ENCODE data around the gene CSPG5. TPM values are rescaled to one million over a fixed set of nuclear protein-coding genes. Genes with fewer than 3 reads are reported as not detected.

The CSPG5 gene
- total and polyA plus RNA-seq, 5 donors from 2014 or later = 0.25 TPM; not detected in 4

- Histone ChIP-seq H3K27ac (ENCODE audit: insufficient read depth, low read length, poor library complexity, severe bottlenecking) (no peak overlapping the region), H3K9me3 (ENCODE audit: control insufficient read depth in 2 of 2, low read length in 2 of 2) (no peaks in the 10 kb centered on the region), H3K27me3 (ENCODE audit: control insufficient read depth, insufficient read depth, low read length) (peaks cover 6% of the 10 kb centered on the region), H3K36me3 (ENCODE audit: control insufficient read depth, insufficient read depth, low read length) (peaks cover 29% of the 10 kb centered on the region), H3K4me3 (ENCODE audit: low read depth, low read length) (no peak overlapping the region), H3K4me1 (ENCODE audit: control insufficient read depth, insufficient read depth, low read length, poor library complexity, severe bottlenecking) (peaks cover 7% of the 10 kb centered on the region)
- peaks cover 24% of the 10 kb centered on the region for H3K36me3 Mint-ChIP-seq
- DNase-seq (no peak), ATAC-seq (ENCODE audit: low read depth in 2 of 2) (no peak)
- no peaks in the 10 kb centered on the region for H3K9me3 Mint-ChIP-seq
- H3K4me1 Mint-ChIP-seq = peaks cover 0 to 3% (median 0%) of the 10 kb centered on the region in 4 donors
- H3K4me3 Mint-ChIP-seq = no peak overlapping the region
- peaks cover 19% of the 10 kb centered on the region for H3K27me3 Mint-ChIP-seq
- H3K27ac Mint-ChIP-seq = peak overlapping the region in 1 of 3 donors; percentile 37
These were observed 4.8 kb upstream of the CSPG5 start for GRCh38 chr3:47583320-47584075.

GRCh38 chr3:47581835-47582234 lies 3.2 kb upstream of the CSPG5 start:
- Histone ChIP-seq H3K4me1 (ENCODE audit: control insufficient read depth, insufficient read depth, low read length, poor library complexity, severe bottlenecking) (peaks cover 14% of the 10 kb centered on the region), H3K27me3 (ENCODE audit: control insufficient read depth, insufficient read depth, low read length) (peaks cover 9% of the 10 kb centered on the region), H3K4me3 (ENCODE audit: low read depth, low read length) (no peak overlapping the region), H3K27ac (ENCODE audit: insufficient read depth, low read length, poor library complexity, severe bottlenecking) (no peak overlapping the region), H3K36me3 (ENCODE audit: control insufficient read depth, insufficient read depth, low read length) (peaks cover 13% of the 10 kb centered on the region), H3K9me3 (ENCODE audit: control insufficient read depth in 2 of 2, low read length in 2 of 2) (no peaks in the 10 kb centered on the region)
- peaks cover 0 to 3% (median 0%) of the 10 kb centered on the region in 4 donors for H3K4me1 Mint-ChIP-seq
- peak overlapping the region in 1 of 4 donors; percentile 22 for H3K4me3 Mint-ChIP-seq
- peak overlapping the region in 1 of 3 donors; percentile 47 for H3K27ac Mint-ChIP-seq
- H3K27me3 Mint-ChIP-seq = peaks cover 25% of the 10 kb centered on the region
- peaks cover 0 to 1% (median 0%) of the 10 kb centered on the region in 7 donors for H3K9me3 Mint-ChIP-seq
- ATAC-seq (ENCODE audit: low read depth in 2 of 2) (no peak), DNase-seq (no peak)
- H3K36me3 Mint-ChIP-seq = peaks cover 11% of the 10 kb centered on the region

GRCh38 chr3:47581422-47581821 lies 2.8 kb upstream of the CSPG5 start:
- Mint-ChIP-seq H3K27ac (no peak overlapping the region), H3K9me3 (peaks cover 0 to 1% (median 0%) of the 10 kb centered on the region in 7 donors), H3K4me1 (peaks cover 0 to 3% (median 0%) of the 10 kb centered on the region in 4 donors), H3K36me3 (peaks cover 11% of the 10 kb centered on the region), H3K4me3 (peak overlapping the region in 1 of 4 donors; percentile 28), H3K27me3 (peaks cover 29% of the 10 kb centered on the region)
- ATAC-seq (ENCODE audit: low read depth in 2 of 2) = no peak
- Histone ChIP-seq H3K4me3 (ENCODE audit: low read depth, low read length) (no peak overlapping the region), H3K27me3 (ENCODE audit: control insufficient read depth, insufficient read depth, low read length) (peaks cover 12% of the 10 kb centered on the region), H3K36me3 (ENCODE audit: control insufficient read depth, insufficient read depth, low read length) (peaks cover 9% of the 10 kb centered on the region), H3K9me3 (ENCODE audit: control insufficient read depth in 2 of 2, low read length in 2 of 2) (no peaks in the 10 kb centered on the region), H3K27ac (ENCODE audit: insufficient read depth, low read length, poor library complexity, severe bottlenecking) (no peak overlapping the region), H3K4me1 (ENCODE audit: control insufficient read depth, insufficient read depth, low read length, poor library complexity, severe bottlenecking) (peaks cover 14% of the 10 kb centered on the region)
- no peak for DNase-seq

GRCh38 chr3:47580481-47580880 lies 1.8 kb upstream of the CSPG5 start:
- Histone ChIP-seq H3K4me1 (ENCODE audit: control insufficient read depth, insufficient read depth, low read length, poor library complexity, severe bottlenecking) (peaks cover 14% of the 10 kb centered on the region), H3K9me3 (ENCODE audit: control insufficient read depth in 2 of 2, low read length in 2 of 2) (no peaks in the 10 kb centered on the region), H3K36me3 (ENCODE audit: control insufficient read depth, insufficient read depth, low read length) (peaks cover 4% of the 10 kb centered on the region), H3K4me3 (ENCODE audit: low read depth, low read length) (no peak overlapping the region), H3K27ac (ENCODE audit: insufficient read depth, low read length, poor library complexity, severe bottlenecking) (no peak overlapping the region), H3K27me3 (ENCODE audit: control insufficient read depth, insufficient read depth, low read length) (peaks cover 12% of the 10 kb centered on the region)
- H3K9me3 Mint-ChIP-seq = peaks cover 0 to 1% (median 0%) of the 10 kb centered on the region in 7 donors
- peaks cover 5% of the 10 kb centered on the region for H3K36me3 Mint-ChIP-seq
- DNase-seq (no peak), ATAC-seq (ENCODE audit: low read depth in 2 of 2) (no peak)
- peak overlapping the region in 3 of 4 donors; percentile 72 to 79 (median 77) for H3K4me3 Mint-ChIP-seq
- peaks cover 0 to 5% (median 1%) of the 10 kb centered on the region in 4 donors for H3K4me1 Mint-ChIP-seq
- peaks cover 32% of the 10 kb centered on the region for H3K27me3 Mint-ChIP-seq
- peak overlapping the region in 2 of 3 donors; percentile 46 to 74 for H3K27ac Mint-ChIP-seq

GRCh38 chr3:47579875-47580274 lies 1.2 kb upstream of the CSPG5 start:
- Mint-ChIP-seq H3K27ac (no peak overlapping the region), H3K4me1 (peaks cover 0 to 7% (median 2%) of the 10 kb centered on the region in 4 donors), H3K4me3 (peak overlapping the region; percentile 72 to 79 (median 78)), H3K9me3 (peaks cover 0 to 1% (median 0%) of the 10 kb centered on the region in 7 donors), H3K36me3 (no peaks in the 10 kb centered on the region), H3K27me3 (peaks cover 35% of the 10 kb centered on the region)
- H3K27me3 ChIP-seq (ENCODE audit: control insufficient read depth, insufficient read depth, low read length) = peaks cover 12% of the 10 kb centered on the region
- ATAC-seq (ENCODE audit: low read depth in 2 of 2) (no peak), DNase-seq (no peak)
- H3K36me3 ChIP-seq (ENCODE audit: control insufficient read depth, insufficient read depth, low read length) = no peaks in the 10 kb centered on the region
- H3K9me3 ChIP-seq (ENCODE audit: control insufficient read depth in 2 of 2, low read length in 2 of 2) = no peaks in the 10 kb centered on the region
- H3K4me1 ChIP-seq (ENCODE audit: control insufficient read depth, insufficient read depth, low read length, poor library complexity, severe bottlenecking) = peaks cover 14% of the 10 kb centered on the region
- H3K27ac ChIP-seq (ENCODE audit: insufficient read depth, low read length, poor library complexity, severe bottlenecking) = no peak overlapping the region
- no peak overlapping the region for H3K4me3 ChIP-seq (ENCODE audit: low read depth, low read length)

- no peak overlapping the region for H3K27ac Mint-ChIP-seq
- DNase-seq = peak; percentile 10 to 45 (median 24)
- H3K4me3 ChIP-seq (ENCODE audit: low read depth, low read length) = no peak overlapping the region
- no peaks in the 10 kb centered on the region for H3K9me3 ChIP-seq (ENCODE audit: control insufficient read depth in 2 of 2, low read length in 2 of 2)
- no peak overlapping the region for H3K27ac ChIP-seq (ENCODE audit: insufficient read depth, low read length, poor library complexity, severe bottlenecking)
- peaks cover 0 to 7% (median 2%) of the 10 kb centered on the region in 4 donors for H3K4me1 Mint-ChIP-seq
- peaks cover 14% of the 10 kb centered on the region for H3K4me1 ChIP-seq (ENCODE audit: control insufficient read depth, insufficient read depth, low read length, poor library complexity, severe bottlenecking)
- no peaks in the 10 kb centered on the region for H3K36me3 Mint-ChIP-seq
- peaks cover 0 to 1% (median 0%) of the 10 kb centered on the region in 7 donors for H3K9me3 Mint-ChIP-seq
- ATAC-seq (ENCODE audit: low read depth in 2 of 2) = peak; percentile 37 to 58
- H3K27me3 ChIP-seq (ENCODE audit: control insufficient read depth, insufficient read depth, low read length) = peaks cover 12% of the 10 kb centered on the region
- H3K27me3 Mint-ChIP-seq = peaks cover 45% of the 10 kb centered on the region
- H3K4me3 Mint-ChIP-seq = peak overlapping the region in 3 of 4 donors; percentile 52 to 74 (median 72)
- H3K36me3 ChIP-seq (ENCODE audit: control insufficient read depth, insufficient read depth, low read length) = no peaks in the 10 kb centered on the region
These were observed 489 bp downstream of the CSPG5 start for GRCh38 chr3:47578119-47578632.

DNA sequence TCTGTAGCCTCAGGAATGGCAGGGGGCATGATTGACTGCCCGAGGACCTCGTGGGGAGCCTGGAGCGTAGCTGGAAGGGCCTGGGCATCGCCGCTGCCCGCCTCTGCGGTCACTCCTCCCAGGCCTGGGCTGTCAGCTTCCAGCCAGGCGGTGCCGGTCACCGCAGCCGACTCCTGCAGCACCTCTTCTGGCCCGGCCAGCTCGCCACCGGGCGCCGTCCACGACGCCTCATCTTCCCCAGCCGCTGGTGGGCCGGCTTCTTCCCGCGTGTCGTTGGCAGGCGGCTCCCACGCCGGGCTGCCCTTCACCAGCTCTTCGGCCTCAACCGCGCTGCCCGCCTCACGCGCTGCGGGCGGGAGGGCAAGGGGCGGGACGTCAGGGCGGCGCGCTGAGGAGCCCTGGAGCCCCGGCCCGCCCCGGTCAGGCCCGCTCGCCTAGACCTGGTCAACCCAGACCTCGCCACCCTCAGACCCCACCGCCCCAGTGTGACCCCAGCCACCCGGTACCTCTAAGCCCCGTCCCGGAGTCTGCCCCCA lies 1.0 kb downstream of the CSPG5 start:
- no peak overlapping the region for H3K27ac Mint-ChIP-seq
- peak overlapping the region; percentile 61 to 74 (median 71) for H3K4me3 Mint-ChIP-seq
- H3K9me3 ChIP-seq (ENCODE audit: control insufficient read depth in 2 of 2, low read length in 2 of 2) = no peaks in the 10 kb centered on the region
- peaks cover 40% of the 10 kb centered on the region for H3K27me3 Mint-ChIP-seq
- no peak for DNase-seq
- no peak overlapping the region for H3K27ac ChIP-seq (ENCODE audit: insufficient read depth, low read length, poor library complexity, severe bottlenecking)
- H3K27me3 ChIP-seq (ENCODE audit: control insufficient read depth, insufficient read depth, low read length) = peaks cover 12% of the 10 kb centered on the region
- H3K36me3 Mint-ChIP-seq = no peaks in the 10 kb centered on the region
- H3K4me3 ChIP-seq (ENCODE audit: low read depth, low read length) = no peak overlapping the region
- no peaks in the 10 kb centered on the region for H3K36me3 ChIP-seq (ENCODE audit: control insufficient read depth, insufficient read depth, low read length)
- peaks cover 0 to 7% (median 2%) of the 10 kb centered on the region in 4 donors for H3K4me1 Mint-ChIP-seq
- ATAC-seq (ENCODE audit: low read depth in 2 of 2) = no peak
- H3K9me3 Mint-ChIP-seq = peaks cover 0 to 1% (median 0%) of the 10 kb centered on the region in 7 donors
- peaks cover 14% of the 10 kb centered on the region for H3K4me1 ChIP-seq (ENCODE audit: control insufficient read depth, insufficient read depth, low read length, poor library complexity, severe bottlenecking)

Data from CD4-positive, CD25-positive, alpha-beta regulatory T cell (primary cell).